NCI-H2227 (cell line): ENCODE data around the gene GPR108.

Experiments
- DNase-seq: peaks from one replicate; lab custom pipeline; 2025; ENCODE audit not compliant: unreplicated experiment; lab: John Stamatoyannopoulos, UW

GPR108 gene

DNA sequence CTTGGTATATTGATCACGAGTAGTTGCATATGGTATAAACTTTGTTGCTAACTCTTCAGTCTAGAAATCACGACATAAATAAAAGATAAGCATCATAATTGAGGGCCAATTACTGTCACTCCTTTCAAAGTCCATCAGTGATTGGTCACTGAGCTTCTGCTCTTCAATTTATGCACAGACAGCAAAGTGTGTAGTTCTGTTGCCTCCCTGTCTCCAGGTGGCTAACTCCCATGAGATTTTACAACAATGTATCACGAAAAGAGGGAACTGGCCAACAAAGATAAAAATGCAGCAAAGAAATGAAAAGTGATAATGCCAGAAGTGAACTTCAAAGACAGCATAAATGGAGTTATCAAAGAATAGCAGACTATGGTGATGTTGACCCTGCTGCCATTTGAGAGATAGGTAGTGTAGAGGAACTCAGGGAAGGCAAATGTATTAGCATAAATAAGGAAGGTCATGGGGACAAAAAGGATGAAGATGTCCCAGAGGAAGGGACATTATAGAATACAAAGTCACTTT, 54.7 kb downstream of the GPR108 start:
- no peak for DNase-seq

DNA sequence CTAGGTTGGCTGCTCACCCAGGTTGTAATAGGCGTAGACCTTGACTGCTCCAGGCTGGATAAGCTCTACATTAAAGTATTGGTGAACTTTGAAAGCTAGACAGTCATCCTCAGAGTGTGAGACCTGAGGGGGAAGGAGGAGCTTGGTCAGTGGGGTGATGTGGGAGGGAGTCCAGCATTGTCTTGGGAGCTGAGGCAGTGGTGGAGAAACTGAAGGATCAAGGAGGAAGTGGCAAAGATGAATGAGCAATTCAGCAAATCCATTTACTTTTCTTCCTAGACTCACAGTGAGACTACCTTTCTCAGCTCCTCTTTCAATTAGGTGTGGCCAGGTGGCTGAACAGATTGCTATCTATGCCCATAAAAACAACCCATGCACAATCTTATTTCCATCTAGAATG, 57.2 kb downstream of the GPR108 start:
- no peak for DNase-seq
